ENCODE measurements around the gene DIDO1. TPM values are rescaled to one million over a fixed set of nuclear protein-coding genes. Genes with fewer than 3 reads are reported as not detected.
A peak's percentile ranks its signal among the peaks of the same experiment; 100 is the strongest.

The DIDO1 gene
- total RNA-seq, 2 donors from 2014 or later: 53.5 to 68.3 TPM

- Mint-ChIP-seq H3K4me3 (no peak overlapping the region), H3K27me3 (ENCODE audit: insufficient read depth) (no peaks in the 10 kb centered on the region), H3K9me3 (no peaks in the 10 kb centered on the region), H3K4me1 (peaks cover 18% of the 10 kb centered on the region), H3K27ac (peak overlapping the region; percentile 81), H3K36me3 (ENCODE audit: low read depth) (peaks cover 77% of the 10 kb centered on the region)
- Histone ChIP-seq H3K27ac (ENCODE audit: low read depth, low read length) (no peak overlapping the region), H3K4me3 (ENCODE audit: low read length) (no peak overlapping the region), H3K9me3 (ENCODE audit: control insufficient read depth, low read length) (no peaks in the 10 kb centered on the region), H3K27me3 (ENCODE audit: control insufficient read depth, insufficient read depth, low read length, poor library complexity, severe bottlenecking) (no peaks in the 10 kb centered on the region), H3K9ac (ENCODE audit: extremely low read depth, low read length, poor library complexity, severe bottlenecking) (no peak overlapping the region), H3K36me3 (ENCODE audit: control insufficient read depth, insufficient read depth, low read length) (peaks cover 89% of the 10 kb centered on the region), H3K4me1 (ENCODE audit: control insufficient read depth, insufficient read depth, low read length) (peaks cover 13% of the 10 kb centered on the region)
- no peak for TF ChIP-seq CTCF (conservative IDR thresholded peaks at IDR 0.05)
- DNase-seq: no peak
- WGBS, 2 experiments (ENCODE audit: insufficient coverage in 1 of 2, insufficient read length in 1 of 2): 96% methylated on average over 8 to 11 of the region's 11 CpGs
Measured at GRCh38 chr20:62910217-62910766, 16.0 kb downstream of the DIDO1 start.

GRCh38 chr20:62908971-62909791 lies 17.1 kb downstream of the DIDO1 start:
- Histone ChIP-seq H3K9me3 (ENCODE audit: control insufficient read depth, low read length) (no peaks in the 10 kb centered on the region), H3K27me3 (ENCODE audit: control insufficient read depth, insufficient read depth, low read length, poor library complexity, severe bottlenecking) (no peaks in the 10 kb centered on the region), H3K4me1 (ENCODE audit: control insufficient read depth, insufficient read depth, low read length) (peaks cover 8% of the 10 kb centered on the region), H3K4me3 (ENCODE audit: low read length) (no peak overlapping the region), H3K9ac (ENCODE audit: extremely low read depth, low read length, poor library complexity, severe bottlenecking) (no peak overlapping the region), H3K36me3 (ENCODE audit: control insufficient read depth, insufficient read depth, low read length) (peaks cover 99% of the 10 kb centered on the region), H3K27ac (ENCODE audit: low read depth, low read length) (no peak overlapping the region)
- 92 to 95% methylated on average over 11 to 18 of the region's 18 CpGs for WGBS, 2 experiments (ENCODE audit: insufficient coverage in 1 of 2, insufficient read length in 1 of 2)
- DNase-seq: no peak
- Mint-ChIP-seq H3K27me3 (ENCODE audit: insufficient read depth) (no peaks in the 10 kb centered on the region), H3K9me3 (no peaks in the 10 kb centered on the region), H3K4me1 (peaks cover 13% of the 10 kb centered on the region), H3K36me3 (ENCODE audit: low read depth) (peaks cover 89% of the 10 kb centered on the region), H3K27ac (peak overlapping the region; percentile 39), H3K4me3 (no peak overlapping the region)
- no peak for TF ChIP-seq CTCF (conservative IDR thresholded peaks at IDR 0.05)

- Mint-ChIP-seq H3K4me3 (no peak overlapping the region), H3K36me3 (ENCODE audit: low read depth) (peaks cover 88% of the 10 kb centered on the region), H3K27ac (peak overlapping the region; percentile 17), H3K4me1 (peaks cover 3% of the 10 kb centered on the region), H3K9me3 (no peaks in the 10 kb centered on the region), H3K27me3 (ENCODE audit: insufficient read depth) (no peaks in the 10 kb centered on the region)
- no peak overlapping the region for H3K27ac ChIP-seq (ENCODE audit: low read depth, low read length)
- no peak overlapping the region for H3K4me3 ChIP-seq (ENCODE audit: low read length)
- no peaks in the 10 kb centered on the region for H3K4me1 ChIP-seq (ENCODE audit: control insufficient read depth, insufficient read depth, low read length)
- no peaks in the 10 kb centered on the region for H3K9me3 ChIP-seq (ENCODE audit: control insufficient read depth, low read length)
- no peaks in the 10 kb centered on the region for H3K27me3 ChIP-seq (ENCODE audit: control insufficient read depth, insufficient read depth, low read length, poor library complexity, severe bottlenecking)
- WGBS, 2 experiments (ENCODE audit: insufficient coverage in 1 of 2, insufficient read length in 1 of 2): 88 to 95% methylated on average over 13 to 16 of the region's 16 CpGs
- peak; percentile 75 for DNase-seq
- TF ChIP-seq CTCF (conservative IDR thresholded peaks at IDR 0.05): peak; percentile 84
- peaks cover 99% of the 10 kb centered on the region for H3K36me3 ChIP-seq (ENCODE audit: control insufficient read depth, insufficient read depth, low read length)
- no peak overlapping the region for H3K9ac ChIP-seq (ENCODE audit: extremely low read depth, low read length, poor library complexity, severe bottlenecking)
Measured at GRCh38 chr20:62907384-62908317, 18.7 kb downstream of the DIDO1 start.
